GM23338 (cell line): Measurements from ENCODE around the gene STARD8. TPM values are rescaled to one million over a fixed set of nuclear protein-coding genes. Genes with fewer than 3 reads are reported as not detected.

Experiments
- ATAC-seq: fragments of 200-7000 bp; cut with Tn5 transposase; 3 replicates; pipeline ENCODE4 v1.9.1; 2020
- DNase-seq: peaks from one replicate; pipeline ENCODE4 v3.0.0-alpha.2; 2015; ENCODE audit warnings: low spot score
- H2AFZ ChIP-seq: fragments of 200-600 bp; sonication (generic); 2 replicates; pipeline ENCODE4 v1.8.0; 2016; ENCODE audit warnings: antibody characterized with exemption, mild to moderate bottlenecking, moderate library complexity
- H3F3A ChIP-seq: fragments of 200-600 bp; sonication (generic); replicated peaks from 2 replicates; pipeline ENCODE4 v1.8.0; 2017; ENCODE audit warnings: antibody characterized with exemption, mixed run types, low read depth
- H3K27ac ChIP-seq: fragments of 200-600 bp; sonication (generic); 2 replicates; pipeline ENCODE4 v1.6.1; 2016; ENCODE audit warnings: low read depth
- H3K27me3 ChIP-seq: fragments of 200-600 bp; sonication (generic); 2 replicates; pipeline ENCODE4 v1.8.0; 2016; ENCODE audit warnings: mild to moderate bottlenecking, mixed run types, moderate library complexity; ENCODE audit not compliant: insufficient read depth
- H3K36me3 ChIP-seq: fragments of 200-600 bp; sonication (generic); 2 replicates; pipeline ENCODE4 v1.8.0; 2016; ENCODE audit warnings: mild to moderate bottlenecking; ENCODE audit not compliant: insufficient read depth
- H3K4me1 ChIP-seq: fragments of 200-600 bp; sonication (generic); 2 replicates; pipeline ENCODE4 v1.8.0; 2016; ENCODE audit warnings: mild to moderate bottlenecking, moderate library complexity; ENCODE audit not compliant: insufficient read depth
- H3K4me2 ChIP-seq: fragments of 200-600 bp; sonication (generic); 2 replicates; pipeline ENCODE4 v1.7.1; 2017; ENCODE audit warnings: mixed run types
- H3K4me3 ChIP-seq: fragments of 200-600 bp; sonication (generic); 2 replicates; pipeline ENCODE4 v1.6.1; 2016; ENCODE audit warnings: mixed run types
- H3K79me2 ChIP-seq: fragments of 200-600 bp; sonication (generic); replicated peaks from 2 replicates; pipeline ENCODE4 v1.8.0; 2017; ENCODE audit warnings: mild to moderate bottlenecking; ENCODE audit not compliant: insufficient read depth
- H3K9me2 ChIP-seq: fragments of 200-600 bp; sonication (generic); 2 replicates; pipeline ENCODE4 v1.8.0; 2017; ENCODE audit not compliant: insufficient read depth
- H4K20me1 ChIP-seq: fragments of 200-600 bp; sonication (generic); replicated peaks from 2 replicates; pipeline ENCODE4 v1.8.0; 2017; ENCODE audit warnings: mild to moderate bottlenecking; ENCODE audit not compliant: insufficient read depth
- H3K27ac Mint-ChIP-seq: 2 replicates; pipeline ENCODE4 v1.8.0; 2020; ENCODE audit warnings: inconsistent platforms, mild to moderate bottlenecking, moderate library complexity, mixed read lengths
- H3K27me3 Mint-ChIP-seq: 3 replicates; pipeline ENCODE4 v1.8.0; 2022; ENCODE audit warnings: low read depth, mild to moderate bottlenecking, moderate library complexity, mixed read lengths, inconsistent platforms; ENCODE audit not compliant: insufficient read depth, poor library complexity
- H3K36me3 Mint-ChIP-seq: 3 replicates; pipeline ENCODE4 v1.8.0; 2021; ENCODE audit warnings: low read depth, mild to moderate bottlenecking, inconsistent platforms, moderate library complexity, mixed read lengths
- H3K4me1 Mint-ChIP-seq: 3 replicates; pipeline ENCODE4 v1.8.0; 2020; ENCODE audit warnings: mild to moderate bottlenecking, inconsistent platforms, mixed read lengths
- H3K4me3 Mint-ChIP-seq: 3 replicates; pipeline ENCODE4 v1.8.0; 2021; ENCODE audit warnings: moderate library complexity, mild to moderate bottlenecking, inconsistent platforms, mixed read lengths
- H3K9me3 Mint-ChIP-seq: 3 replicates; pipeline ENCODE4 v1.8.0; 2020; ENCODE audit warnings: moderate library complexity, mild to moderate bottlenecking, inconsistent platforms, mixed read lengths
- EZH2phosphoT487 ChIP-seq: fragments of 200-600 bp; sonication (generic); IDR thresholded peaks from one replicate; pipeline ENCODE4 v1.8.1; 2018; ENCODE audit warnings: antibody characterized with exemption; ENCODE audit not compliant: unreplicated experiment
- POLR2AphosphoS5 ChIP-seq: IDR thresholded peaks from 2 replicates; pipeline ENCODE4 v1.6.1; 2016; ENCODE audit warnings: antibody characterized with exemption, low read depth
- STAT1 ChIP-seq: IDR thresholded peaks from one replicate; pipeline ENCODE4 v1.6.1; 2016; ENCODE audit warnings: antibody characterized with exemption; ENCODE audit not compliant: unreplicated experiment
- ZNF462 ChIP-seq: fragments of 250-450 bp; sonication (Bioruptor Pico); IDR thresholded peaks from 2 replicates; pipeline ENCODE4 v1.5.0; 2020; ENCODE audit warnings: mild to moderate bottlenecking, moderate library complexity
- polyA plus RNA-seq: library from polyadenylated mRNA; unstranded; fragments of >200 nt; fragmentation: Nextera tagmentation; extraction: Ambion mirVana; gene quantifications from 2 replicates; pipeline ENCODE4 v1.2.1, GENCODE V29; 2016
- total RNA-seq: library from RNA; depleted of rRNA; stranded (reverse); fragments of >200 nt; shearing (Covaris generic); gene quantifications from 2 replicates; pipeline ENCODE4 v1.2.3, GENCODE V29; 2014

STARD8 gene
- total and polyA plus RNA-seq, 2 experiments from 2014 or later, result 0.74 to 5.6 TPM

GRCh38 chrX:68727696-68728095 lies 80.2 kb downstream of the STARD8 start:
- Mint-ChIP-seq H3K4me3 (no peak overlapping the region), H3K9me3 (no peaks in the 10 kb centered on the region), H3K27me3 (peaks cover 6% of the 10 kb centered on the region), H3K27ac (no peak overlapping the region), H3K36me3 (no peaks in the 10 kb centered on the region), H3K4me1 (no peaks in the 10 kb centered on the region)
- H3F3A ChIP-seq, result no peaks in the 10 kb centered on the region
- H3K27me3 ChIP-seq, result no peaks in the 10 kb centered on the region
- no peaks in the 10 kb centered on the region for H4K20me1 ChIP-seq
- H3K9me2 ChIP-seq, result no peaks in the 10 kb centered on the region
- H3K79me2 ChIP-seq, result no peaks in the 10 kb centered on the region
- H2AFZ ChIP-seq, result no peak overlapping the region
- no peak overlapping the region for H3K4me2 ChIP-seq
- DNase-seq, result no peak
- no peak for ATAC-seq
- H3K27ac ChIP-seq, result no peak overlapping the region
- no peak overlapping the region for H3K4me3 ChIP-seq
- H3K4me1 ChIP-seq, result no peaks in the 10 kb centered on the region
- H3K36me3 ChIP-seq, result no peaks in the 10 kb centered on the region
- no peak for TF ChIP-seq STAT1
- no peak for TF ChIP-seq ZNF462 (CRISPR knock-in tag)

GRCh38 chrX:68728186-68728585 lies 80.7 kb downstream of the STARD8 start:
- Histone ChIP-seq H4K20me1 (no peaks in the 10 kb centered on the region), H3F3A (no peaks in the 10 kb centered on the region), H3K79me2 (no peaks in the 10 kb centered on the region), H3K4me1 (no peaks in the 10 kb centered on the region), H2AFZ (no peak overlapping the region), H3K36me3 (no peaks in the 10 kb centered on the region), H3K9me2 (no peaks in the 10 kb centered on the region), H3K4me3 (no peak overlapping the region), H3K27ac (no peak overlapping the region), H3K27me3 (no peaks in the 10 kb centered on the region), H3K4me2 (no peak overlapping the region)
- no peak overlapping the region for H3K4me3 Mint-ChIP-seq
- no peaks in the 10 kb centered on the region for H3K4me1 Mint-ChIP-seq
- H3K27ac Mint-ChIP-seq, result no peak overlapping the region
- H3K36me3 Mint-ChIP-seq, result no peaks in the 10 kb centered on the region
- DNase-seq (no peak), ATAC-seq (no peak)
- no peaks in the 10 kb centered on the region for H3K9me3 Mint-ChIP-seq
- peaks cover 3% of the 10 kb centered on the region for H3K27me3 Mint-ChIP-seq
- TF ChIP-seq STAT1 (no peak), ZNF462 (CRISPR knock-in tag) (no peak), POLR2AphosphoS5 (no peak), EZH2phosphoT487 (no peak)
